ENCODE results near the gene FABP6. TPM values are rescaled to one million over a fixed set of nuclear protein-coding genes. Genes with fewer than 3 reads are reported as not detected.

Gene FABP6
- total and polyA plus RNA-seq, 9 of the 15 experiments (the other 6 are each of a cell fraction or from before 2014, with no cell fraction given), result 0.11 to 0.33 (median 0.21) TPM; not detected in 4

DNA sequence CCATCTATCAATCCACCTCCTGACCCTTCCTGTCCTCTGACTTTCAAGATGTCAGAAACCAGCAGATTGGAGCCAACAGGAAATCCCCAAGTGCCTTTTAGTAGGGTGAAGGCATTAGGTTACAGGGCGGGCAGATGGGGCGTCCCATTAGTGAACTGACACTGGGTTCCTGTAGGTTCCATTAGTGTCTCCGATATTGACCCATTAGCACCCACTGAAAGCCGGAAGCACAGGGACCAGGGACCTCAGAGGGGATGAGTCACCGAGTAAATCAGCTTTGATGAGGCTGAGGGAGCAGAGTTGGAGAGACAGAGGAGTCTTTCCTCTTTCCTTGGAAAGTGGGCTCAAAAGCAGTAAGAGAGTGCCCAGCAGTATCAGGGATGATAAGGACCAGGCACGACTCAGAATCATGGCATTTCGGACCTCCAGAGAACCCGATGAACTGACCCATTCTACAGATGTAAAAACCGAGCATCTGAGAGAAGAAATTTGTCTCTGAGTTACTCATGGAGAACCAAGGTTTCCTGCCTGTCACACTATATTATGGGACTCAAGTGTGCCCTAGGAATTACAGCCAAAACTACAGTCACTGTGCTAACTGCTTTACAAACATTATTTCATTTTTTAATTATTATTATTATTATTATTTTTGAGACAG is 47.2 kb upstream of the FABP6 start (continued):
- TF ChIP-seq, protein P1, sequence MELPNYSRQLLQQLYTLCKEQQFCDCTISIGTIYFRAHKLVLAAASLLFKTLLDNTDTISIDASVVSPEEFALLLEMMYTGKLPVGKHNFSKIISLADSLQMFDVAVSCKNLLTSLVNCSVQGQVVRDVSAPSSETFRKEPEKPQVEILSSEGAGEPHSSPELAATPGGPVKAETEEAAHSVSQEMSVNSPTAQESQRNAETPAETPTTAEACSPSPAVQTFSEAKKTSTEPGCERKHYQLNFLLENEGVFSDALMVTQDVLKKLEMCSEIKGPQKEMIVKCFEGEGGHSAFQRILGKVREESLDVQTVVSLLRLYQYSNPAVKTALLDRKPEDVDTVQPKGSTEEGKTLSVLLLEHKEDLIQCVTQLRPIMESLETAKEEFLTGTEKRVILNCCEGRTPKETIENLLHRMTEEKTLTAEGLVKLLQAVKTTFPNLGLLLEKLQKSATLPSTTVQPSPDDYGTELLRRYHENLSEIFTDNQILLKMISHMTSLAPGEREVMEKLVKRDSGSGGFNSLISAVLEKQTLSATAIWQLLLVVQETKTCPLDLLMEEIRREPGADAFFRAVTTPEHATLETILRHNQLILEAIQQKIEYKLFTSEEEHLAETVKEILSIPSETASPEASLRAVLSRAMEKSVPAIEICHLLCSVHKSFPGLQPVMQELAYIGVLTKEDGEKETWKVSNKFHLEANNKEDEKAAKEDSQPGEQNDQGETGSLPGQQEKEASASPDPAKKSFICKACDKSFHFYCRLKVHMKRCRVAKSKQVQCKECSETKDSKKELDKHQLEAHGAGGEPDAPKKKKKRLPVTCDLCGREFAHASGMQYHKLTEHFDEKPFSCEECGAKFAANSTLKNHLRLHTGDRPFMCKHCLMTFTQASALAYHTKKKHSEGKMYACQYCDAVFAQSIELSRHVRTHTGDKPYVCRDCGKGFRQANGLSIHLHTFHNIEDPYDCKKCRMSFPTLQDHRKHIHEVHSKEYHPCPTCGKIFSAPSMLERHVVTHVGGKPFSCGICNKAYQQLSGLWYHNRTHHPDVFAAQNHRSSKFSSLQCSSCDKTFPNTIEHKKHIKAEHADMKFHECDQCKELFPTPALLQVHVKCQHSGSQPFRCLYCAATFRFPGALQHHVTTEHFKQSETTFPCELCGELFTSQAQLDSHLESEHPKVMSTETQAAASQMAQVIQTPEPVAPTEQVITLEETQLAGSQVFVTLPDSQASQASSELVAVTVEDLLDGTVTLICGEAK (IDR thresholded peaks at IDR 0.05), result no peak
- TF ChIP-seq, protein P1 (CRISPR knock-in tag; IDR thresholded peaks at IDR 0.05), result no peak

Measured in K562 (cell line).